ENCODE data around the gene POMT2.

Gene POMT2

DNA sequence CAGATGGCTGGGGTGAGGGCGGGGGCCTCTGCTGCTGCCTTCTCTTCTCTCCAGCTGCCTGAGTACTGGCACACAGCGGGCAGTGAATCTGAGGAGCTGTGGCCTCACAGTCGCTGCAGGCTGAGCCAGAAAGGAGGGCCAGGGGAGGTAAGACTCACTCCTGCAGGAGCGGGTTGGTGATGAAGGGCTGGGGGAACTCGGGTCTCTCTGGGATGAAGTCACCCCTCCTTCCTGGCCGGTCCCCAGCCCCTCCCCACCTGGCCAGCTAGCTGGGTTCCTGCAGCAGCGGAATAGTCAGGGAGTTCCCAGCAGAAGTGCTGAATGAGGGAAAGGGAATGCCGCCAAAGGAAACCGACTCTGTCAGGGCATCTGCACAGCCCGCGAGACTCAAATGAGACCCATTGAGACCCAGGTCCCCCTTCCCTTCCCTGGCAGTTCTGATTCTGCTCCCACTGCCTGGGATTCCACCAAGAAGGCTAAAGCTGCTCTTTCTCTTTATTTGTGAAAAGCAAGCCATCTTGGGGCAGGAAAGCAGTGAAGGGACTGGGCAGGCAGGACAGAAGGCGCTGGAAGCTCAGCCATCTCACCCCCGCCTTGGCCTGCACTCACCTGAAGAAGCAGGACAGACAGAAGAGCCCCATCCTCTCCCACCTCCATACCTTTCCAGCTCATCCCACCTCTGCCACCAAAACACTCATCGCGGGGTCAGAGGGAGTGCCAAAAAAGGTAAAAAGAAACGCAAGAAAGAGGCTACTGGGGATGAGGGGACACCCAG is 54.9 kb downstream of the POMT2 start:
- no peak for DNase-seq (ENCODE audit: low spot score)

DNA sequence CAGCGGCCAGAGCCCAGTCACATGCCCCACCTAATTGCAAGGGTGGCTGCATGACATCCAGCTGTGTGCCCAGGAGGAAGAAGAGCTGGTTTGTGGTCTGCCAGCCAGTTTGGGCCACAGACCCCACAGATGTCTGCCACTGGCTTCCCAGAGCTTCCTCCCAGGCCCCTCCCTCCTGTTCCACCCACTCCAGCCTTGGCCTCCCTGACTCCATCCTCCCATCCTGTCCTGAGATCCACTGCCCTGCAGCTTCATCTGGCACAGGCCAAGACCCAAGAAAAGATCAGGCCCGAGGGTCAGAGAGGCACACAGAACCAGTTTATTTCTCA is 55.5 kb downstream of the POMT2 start:
- DNase-seq (ENCODE audit: low spot score), result no peak

GRCh38 chr14:77264466-77265186 is 56.1 kb downstream of the POMT2 start:
- DNase-seq (ENCODE audit: low spot score), result no peak

- DNase-seq (ENCODE audit: low spot score), result no peak
Measured at GRCh38 chr14:77260631-77261030, 60.1 kb downstream of the POMT2 start.

GRCh38 chr14:77260199-77260598 is 60.5 kb downstream of the POMT2 start:
- no peak for DNase-seq (ENCODE audit: low spot score)

DNA sequence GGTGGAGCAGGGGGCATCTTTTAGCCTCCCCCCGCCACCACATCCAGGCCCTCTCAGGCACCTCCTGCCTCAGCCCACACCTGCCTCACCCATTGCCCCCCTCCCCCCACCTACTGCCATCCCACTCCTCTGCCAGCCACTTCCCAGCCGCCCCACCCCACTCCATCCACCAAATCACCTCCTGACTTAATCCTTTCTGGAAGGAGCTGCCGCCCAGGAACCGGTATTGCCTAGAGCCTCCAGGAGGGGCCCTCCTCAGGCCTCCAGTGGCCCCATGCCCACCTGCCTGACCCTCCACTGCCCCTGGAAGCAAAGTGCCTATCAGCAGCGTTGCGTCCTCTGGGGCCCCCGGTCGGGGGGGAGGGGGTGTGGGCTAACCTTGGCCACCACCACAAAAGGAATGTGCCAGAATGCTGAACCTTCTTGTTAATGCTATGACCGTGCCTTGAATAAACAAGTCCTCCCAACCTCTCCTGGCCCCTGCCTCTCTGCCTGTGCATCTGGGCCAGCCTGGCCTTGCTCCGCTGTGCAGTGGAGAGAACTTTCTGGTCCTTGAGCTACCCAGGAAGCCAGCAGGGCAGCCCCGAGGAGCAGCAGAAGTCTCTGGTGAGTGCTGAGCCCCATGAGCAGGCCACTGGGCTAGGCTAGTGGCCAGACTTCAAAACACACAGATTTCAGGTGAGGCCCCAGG is 61.5 kb downstream of the POMT2 start:
- no peak for DNase-seq (ENCODE audit: low spot score)

DNA sequence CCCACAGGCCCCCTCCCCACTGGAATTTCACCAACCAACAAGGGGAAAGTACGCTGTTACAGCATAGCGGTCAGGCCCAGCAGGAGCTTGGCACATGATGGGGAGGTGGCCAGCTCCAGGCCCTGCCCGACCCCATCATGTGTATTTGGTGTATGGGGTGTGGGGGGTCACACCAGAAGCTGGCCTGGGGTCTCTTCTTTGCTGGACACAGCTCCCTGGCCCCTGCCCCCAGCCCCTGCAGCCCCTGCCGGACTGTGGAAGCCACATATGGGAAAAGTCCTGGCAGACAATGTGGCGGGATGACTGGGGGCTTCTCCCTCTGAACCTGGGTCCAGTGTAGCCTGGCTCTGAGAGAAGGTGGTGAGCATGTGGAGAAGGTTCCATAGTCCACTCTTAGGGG is 62.1 kb downstream of the POMT2 start:
- no peak for DNase-seq (ENCODE audit: low spot score)

GRCh38 chr14:77257700-77258099 is 63.0 kb downstream of the POMT2 start:
- DNase-seq (ENCODE audit: low spot score), result no peak

DNA sequence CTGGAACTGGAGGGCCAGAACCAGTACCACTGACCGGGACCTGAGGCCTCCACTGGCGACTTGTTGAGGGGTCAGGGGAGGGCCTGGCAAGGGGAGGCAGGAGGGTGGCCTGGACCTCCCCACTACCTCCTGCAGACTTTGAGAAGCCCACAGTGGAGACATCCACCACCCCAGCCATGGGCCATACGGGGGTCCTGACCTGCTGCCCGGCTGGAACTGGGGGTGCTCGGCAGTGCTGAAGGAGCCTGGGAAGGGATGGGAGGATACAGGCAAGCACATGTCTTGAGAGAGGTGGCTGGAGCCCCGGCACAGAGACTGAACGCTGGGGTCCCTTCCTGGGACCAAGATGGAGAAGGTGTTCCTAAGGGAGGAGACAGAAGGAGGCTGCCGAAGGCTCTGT is 64.0 kb downstream of the POMT2 start:
- DNase-seq (ENCODE audit: low spot score), result no peak

- no peak for DNase-seq (ENCODE audit: low spot score)
Measured at GRCh38 chr14:77253333-77254190, 67.1 kb downstream of the POMT2 start.

DNA sequence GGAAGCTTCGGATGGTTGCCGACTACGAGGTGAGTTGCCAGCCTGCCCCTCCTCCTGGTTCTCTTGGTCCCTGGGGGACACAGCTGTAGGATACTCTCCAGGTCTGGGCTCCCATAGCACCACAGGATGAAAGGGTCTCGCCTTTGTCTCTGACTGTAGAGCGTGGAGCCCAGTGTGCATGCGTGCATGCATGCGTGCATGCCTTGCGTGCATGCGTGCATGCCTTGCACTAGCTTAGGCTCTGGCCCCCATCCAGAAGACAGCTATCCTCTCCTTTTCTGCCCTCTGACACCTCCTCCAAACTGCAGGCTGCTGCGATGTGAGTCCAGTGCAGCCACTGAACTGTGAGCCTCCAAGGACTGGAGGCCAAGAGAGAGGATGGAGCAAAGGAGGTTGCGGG is 68.8 kb downstream of the POMT2 start:
- no peak for DNase-seq (ENCODE audit: low spot score)

- DNase-seq (ENCODE audit: low spot score), result no peak
Measured at GRCh38 chr14:77250927-77251326, 69.8 kb downstream of the POMT2 start.

DNA sequence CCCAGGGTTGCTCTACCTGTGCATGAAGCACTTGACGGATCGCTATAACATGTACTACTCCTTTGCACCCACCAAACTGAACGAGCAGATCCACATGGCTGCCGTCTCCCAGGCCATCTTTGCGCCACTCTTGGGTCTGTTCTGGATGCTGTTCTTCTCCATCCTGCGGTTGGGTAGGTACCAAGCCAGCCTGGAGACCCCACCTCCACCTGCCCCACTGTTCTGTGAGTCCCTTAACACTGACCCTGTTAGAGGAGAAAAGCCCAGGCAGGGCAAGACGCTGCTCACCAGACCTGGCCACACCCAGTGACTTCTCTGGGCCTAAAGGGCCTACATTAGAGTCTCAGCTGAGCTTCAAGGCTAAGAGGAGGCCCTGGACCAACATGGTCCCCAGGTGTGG is 71.4 kb downstream of the POMT2 start:
- no peak for DNase-seq (ENCODE audit: low spot score)

DNA sequence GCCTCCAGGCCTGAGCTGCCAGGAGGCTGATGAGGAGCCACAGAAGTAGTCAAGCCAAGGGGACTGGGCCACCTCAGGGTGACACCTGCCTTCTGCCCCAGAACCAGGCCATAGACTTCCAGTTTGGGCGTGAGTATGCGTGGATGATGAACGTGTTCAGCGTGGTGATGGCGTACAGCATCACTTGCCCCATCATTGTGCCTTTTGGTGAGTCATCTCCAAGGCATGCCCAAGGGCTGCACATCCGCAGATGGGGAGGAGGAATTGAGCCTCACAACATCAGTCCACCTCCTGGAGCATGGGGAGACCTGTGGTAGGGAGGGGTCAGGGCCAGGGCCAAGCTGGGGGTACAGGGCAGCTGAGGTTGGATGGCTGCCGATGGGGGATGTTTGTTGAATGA is 72.0 kb downstream of the POMT2 start:
- DNase-seq (ENCODE audit: low spot score), result no peak

- no peak for DNase-seq (ENCODE audit: low spot score)
Measured at GRCh38 chr14:77246784-77247183, 73.9 kb downstream of the POMT2 start.

DNA sequence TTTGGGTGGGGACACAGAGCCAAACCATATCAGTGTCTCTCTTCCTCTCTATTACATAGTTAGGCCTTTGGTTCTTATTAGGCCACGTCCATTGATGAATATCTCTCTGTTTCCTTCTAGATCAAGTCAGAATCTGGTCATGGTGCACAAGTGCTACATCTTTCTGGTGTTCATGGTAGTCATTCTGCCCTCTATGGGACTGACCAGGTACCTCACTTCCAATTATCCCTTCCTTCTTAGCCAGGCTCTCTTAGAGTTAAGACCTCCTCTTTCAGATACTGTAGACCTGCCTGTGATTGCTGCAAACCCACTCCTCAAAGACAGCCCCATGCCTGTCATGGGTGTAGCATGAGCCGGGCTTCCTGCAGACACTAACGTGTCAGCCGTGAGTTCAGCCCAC is 74.9 kb downstream of the POMT2 start:
- no peak for DNase-seq (ENCODE audit: low spot score)

- DNase-seq (ENCODE audit: low spot score), result no peak
Measured at GRCh38 chr14:77243853-77244252, 76.8 kb downstream of the POMT2 start.

GRCh38 chr14:77242752-77243151 is 77.9 kb downstream of the POMT2 start:
- DNase-seq (ENCODE audit: low spot score), result no peak

DNA sequence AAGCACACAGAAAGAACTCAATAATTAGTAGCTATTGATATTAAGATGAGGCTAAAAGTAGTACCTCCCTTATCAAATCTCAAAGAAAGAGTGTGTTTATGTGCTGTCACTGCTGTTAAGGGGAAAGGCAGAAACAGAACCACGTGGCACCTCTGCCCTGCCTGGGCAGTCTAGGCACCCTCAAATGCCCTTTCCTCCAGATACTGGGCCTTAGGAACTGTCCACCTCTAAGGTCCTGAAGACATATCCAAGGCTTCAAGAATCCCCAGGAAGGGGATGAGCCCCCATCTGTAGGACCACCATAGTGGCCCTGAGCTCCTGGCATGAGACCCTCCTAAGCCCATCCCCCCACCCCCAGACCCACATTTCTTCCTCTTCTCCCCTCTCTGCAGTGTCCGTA is 78.7 kb downstream of the POMT2 start:
- DNase-seq (ENCODE audit: low spot score), result no peak

DNA sequence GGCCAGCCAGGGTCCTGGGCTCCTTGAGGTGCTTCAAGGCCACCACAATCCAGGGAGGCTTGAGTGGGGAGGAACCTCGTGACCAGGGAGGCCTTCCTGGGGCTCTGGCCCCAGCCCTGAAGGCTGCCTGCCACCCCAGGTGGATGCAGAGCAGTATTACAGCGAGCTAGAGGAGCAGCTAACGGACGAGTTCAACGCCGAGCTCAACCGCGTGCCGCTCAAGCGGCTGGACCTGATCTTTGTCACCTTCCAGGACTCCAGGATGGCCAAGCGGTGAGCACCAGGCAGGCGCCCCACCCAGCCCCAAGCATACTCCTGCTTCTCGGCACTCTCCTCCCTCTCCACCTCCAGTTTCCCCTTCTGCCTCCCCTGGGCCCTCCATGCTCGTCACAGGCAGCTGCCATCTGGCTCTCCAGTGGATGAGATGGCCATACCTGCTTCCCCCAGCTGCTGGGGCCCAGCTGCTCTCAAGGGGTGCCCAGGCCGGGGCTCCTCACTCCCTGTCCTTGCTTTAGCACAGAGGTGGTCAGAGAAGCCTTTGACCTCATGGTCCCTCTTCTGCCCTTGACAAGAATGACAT is 80.3 kb downstream of the POMT2 start:
- DNase-seq (ENCODE audit: low spot score), result no peak

DNA sequence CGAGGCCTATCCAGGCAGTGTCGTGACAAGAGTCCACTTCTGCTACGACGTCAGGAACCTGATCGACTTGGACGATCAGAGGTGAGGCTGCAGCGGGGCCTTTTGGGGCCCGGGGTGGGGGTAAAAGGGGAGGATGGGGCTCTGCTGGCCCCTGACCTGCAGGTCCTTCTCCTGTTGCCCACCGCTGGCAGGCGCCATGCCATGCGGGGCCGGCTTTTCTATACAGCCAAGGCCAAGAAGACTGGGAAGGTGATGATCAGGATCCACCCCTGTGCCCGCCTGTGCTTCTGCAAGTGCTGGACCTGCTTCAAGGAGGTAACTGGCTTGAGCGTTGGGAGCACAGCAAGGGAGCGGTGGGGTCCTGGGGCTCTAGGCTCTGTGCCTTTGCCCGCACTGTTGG is 81.3 kb downstream of the POMT2 start:
- DNase-seq (ENCODE audit: low spot score), result no peak

DNA sequence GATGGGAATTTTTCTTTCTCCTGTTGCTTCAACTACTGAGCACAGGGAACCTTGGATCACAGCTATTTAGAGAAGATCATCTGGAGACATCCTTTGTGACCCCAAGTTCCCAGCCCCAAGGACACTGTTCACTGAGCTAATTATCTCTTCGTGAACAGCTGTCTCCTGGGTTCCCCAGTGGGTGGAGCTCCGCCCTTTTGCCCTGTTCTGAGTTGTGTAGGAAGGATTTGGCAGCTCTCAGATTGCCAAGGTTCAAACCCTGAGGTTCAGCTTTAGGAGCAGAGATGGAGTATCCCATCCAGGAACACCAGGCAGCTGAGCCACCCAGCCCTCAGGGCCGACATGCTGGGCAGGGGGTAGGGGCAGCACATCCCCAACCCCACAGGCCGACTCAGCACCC is 81.7 kb downstream of the POMT2 start:
- no peak for DNase-seq (ENCODE audit: low spot score)
